Hindlimb muscle (tissue), 1 donor: Measurements from ENCODE around the gene FBXL13. TPM values are rescaled to one million over a fixed set of nuclear protein-coding genes. Genes with fewer than 3 reads are reported as not detected.

Experiments
- DNase-seq: peaks from one replicate; pipeline ENCODE4 v3.0.0-alpha.2; 2013
- polyA plus RNA-seq: library from polyadenylated mRNA; unstranded; fragments of 120-200 nt; gene quantifications from one replicate; pipeline ENCODE4 v1.2.1, GENCODE V29; 2013; ENCODE audit not compliant: insufficient read length

The FBXL13 gene
- polyA plus RNA-seq, 1 donor, result 0.76 TPM

DNA sequence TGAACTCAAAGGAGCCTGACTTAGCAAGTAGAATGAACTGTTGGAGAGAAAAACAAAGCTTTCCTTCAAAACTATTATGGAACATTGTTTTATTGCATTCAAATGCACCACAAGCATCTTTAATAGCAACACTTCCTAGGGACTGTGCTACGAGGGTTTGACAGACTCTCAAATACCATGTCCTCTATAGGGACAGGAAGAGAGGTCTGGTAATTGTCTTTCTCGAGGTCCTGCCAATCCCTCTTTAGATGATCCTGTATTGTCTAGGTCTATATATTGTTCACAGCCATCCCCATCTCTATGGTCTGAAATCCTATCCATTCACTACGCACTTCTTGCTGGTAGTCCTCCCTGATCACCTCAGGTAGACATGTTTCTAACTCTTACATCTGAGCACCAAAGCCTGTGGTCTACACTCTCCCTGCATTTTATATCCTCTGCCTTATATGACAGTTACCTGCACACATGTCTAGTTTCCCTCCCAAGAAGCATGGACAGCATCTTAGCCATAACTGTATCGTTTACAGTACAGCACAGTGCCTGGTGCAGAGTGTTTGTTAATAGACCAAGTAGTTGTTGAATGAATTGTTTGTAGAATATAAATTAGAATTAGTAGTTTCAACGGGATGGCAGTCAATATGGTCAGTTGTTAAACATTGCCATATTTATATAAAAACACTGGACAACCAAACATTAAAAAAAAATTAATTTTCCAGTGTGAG is 183.5 kb downstream of the FBXL13 start:
- no peak for DNase-seq

DNA sequence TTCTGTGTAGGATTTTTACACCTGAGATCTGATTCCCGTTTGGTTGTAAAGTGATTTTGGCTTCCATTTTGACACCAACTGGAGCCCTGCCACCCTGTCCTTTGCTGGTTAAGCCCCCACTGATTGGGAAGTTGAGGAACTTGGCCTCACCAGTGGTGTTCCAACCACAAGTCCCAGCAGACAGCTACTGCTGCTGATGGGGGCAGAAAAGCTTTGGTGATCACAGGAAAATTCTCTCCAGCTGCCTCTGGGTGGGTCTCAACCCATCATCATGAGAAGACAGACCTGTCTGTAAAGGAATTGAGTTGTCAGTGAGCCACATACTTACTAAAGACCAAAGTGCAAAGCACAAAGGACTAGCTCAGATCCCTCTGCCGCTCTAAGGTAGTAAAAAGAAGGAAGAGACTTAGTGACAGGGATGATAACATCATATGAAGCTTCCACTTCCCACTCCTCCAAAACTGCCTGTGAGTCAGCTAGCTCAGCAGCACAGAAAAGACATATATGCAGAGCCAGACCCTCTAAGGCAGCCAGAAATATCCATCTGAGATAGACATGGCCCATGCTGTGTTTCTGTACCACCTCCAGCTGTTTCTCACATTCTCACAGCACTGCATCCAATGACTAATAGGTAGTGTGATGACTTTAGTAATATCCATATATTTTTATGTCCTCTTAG is 184.2 kb downstream of the FBXL13 start:
- peak; percentile 58 for DNase-seq

DNA sequence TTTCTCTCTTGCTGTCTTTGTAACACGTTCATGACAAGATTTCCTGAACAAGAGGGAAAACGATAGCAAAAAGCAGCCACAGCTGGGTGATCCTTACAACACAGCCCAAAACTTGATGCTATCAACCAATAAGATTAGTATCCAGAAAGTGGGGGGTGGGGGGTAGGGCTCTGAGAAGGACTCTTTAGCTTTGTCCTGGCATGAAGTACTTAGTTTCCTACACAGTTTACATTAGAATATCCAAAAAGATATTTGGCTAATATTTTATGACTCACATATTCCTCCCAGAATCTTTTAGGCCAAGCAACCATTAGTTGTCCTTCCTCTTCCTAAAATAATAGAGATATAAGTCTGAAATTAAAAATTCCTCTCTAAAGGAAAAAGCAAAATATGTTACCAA is 184.7 kb downstream of the FBXL13 start:
- DNase-seq, result no peak

DNA sequence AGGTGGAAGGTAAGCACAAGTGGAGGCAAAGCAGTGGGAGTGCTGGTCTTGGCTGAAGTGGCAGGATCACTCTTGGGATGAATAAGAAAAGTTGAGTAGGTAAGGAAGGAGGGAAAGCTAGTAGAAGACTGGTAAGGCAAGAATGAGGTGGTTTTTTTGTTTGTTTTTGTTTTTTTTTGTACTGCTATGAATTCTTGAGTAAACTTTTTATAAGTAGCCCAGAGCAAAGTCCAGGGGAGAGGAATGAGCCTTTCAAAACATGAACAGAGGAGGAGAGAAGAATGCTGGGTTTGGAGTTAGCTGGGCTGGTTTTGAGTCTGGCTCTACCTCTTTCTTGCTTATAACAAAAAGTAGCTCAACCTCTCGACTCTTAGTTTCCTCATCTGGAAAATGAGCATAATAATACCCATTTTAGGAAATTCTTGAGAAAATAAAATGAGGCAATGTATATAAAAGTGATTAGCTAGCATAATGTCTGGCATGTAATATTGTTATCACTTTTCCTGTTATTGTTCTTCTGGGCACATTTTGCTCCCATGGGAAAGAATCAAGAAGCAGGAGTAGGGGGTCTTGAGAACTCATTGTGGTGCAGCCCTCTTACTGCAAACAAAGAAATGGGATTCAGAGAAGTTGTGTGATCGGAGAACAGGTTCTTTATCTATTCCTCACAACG is 185.9 kb downstream of the FBXL13 start:
- no peak for DNase-seq

DNA sequence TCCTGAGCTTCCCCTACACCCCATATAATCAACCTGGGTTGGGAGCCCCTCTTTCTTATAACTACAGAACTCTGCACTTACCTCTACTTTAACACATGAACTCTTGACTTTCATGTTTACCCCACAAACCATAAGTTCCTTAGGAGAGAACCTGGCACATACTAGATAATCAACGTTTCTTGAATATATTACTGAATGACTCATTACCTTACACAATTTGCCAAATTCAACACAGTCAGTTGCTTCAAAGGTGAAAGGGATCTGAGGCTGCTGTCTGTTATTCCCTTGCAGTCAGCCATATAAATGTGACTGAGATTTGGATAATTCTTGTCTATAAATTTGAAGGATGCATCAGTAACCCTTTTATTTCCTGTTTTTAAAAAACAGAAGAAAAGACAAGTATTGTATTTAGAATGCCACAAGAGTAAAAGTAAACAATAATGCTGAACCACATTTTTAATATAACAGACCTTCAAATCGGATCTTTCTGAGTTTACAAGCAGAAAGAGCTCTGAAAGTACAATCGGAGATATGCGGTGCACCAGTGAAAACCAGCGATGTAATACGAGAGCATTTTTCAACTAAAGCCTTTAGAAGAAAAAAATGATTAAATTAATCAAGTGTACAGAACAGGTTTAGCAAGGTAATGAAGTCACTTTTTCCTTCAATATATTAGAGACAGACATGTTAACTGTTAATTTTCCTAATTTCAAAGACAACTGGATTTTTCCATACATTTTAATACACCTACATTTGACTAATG is 191.3 kb downstream of the FBXL13 start:
- DNase-seq, result no peak

DNA sequence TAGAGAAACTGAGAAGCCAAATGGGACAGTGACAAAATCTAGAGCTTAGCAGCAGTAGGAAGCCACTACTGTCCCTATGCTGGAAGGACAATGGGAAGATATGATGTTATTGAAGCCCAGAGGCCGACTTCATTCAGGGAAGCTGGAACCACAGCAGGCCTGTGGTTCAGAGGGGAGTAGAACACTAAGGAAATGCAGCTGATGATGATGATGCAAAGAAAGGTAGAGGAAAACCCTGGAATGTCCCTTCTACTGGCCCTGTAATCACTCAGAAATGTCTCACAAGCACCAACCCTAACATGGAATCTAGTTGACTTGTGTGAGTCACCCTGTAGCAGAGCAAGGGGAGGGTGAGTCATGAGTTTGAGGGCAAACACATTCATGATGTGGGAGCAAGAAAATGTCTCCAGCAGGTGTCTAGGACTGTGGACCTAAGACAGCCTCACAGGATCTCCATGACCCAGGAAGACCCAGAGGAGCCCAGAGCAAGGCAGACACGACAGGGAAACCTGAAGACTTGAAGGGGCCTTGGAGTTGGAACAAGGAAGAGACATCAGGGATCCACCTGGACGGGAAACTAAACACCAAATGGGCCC is 198.8 kb downstream of the FBXL13 start:
- DNase-seq, result no peak

DNA sequence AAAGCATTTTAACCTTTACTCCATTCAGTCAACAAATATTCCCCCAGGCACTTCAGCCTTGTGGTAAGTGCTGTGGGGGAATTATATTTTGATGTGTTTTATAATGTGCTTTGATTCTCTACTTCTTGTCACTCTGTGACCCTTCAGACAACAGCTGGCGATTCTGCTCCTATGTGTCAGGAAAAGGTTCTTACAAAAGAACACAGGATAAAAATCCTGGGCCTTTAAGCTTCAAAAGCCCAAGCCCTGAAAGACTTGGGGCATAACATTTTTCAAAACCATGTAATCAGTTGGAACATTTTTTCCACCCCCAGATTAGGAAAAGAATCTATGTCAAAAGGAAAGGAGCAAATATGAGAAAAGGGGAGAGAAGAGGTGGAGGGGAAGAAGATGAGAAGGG is 199.6 kb downstream of the FBXL13 start:
- DNase-seq, result no peak

DNA sequence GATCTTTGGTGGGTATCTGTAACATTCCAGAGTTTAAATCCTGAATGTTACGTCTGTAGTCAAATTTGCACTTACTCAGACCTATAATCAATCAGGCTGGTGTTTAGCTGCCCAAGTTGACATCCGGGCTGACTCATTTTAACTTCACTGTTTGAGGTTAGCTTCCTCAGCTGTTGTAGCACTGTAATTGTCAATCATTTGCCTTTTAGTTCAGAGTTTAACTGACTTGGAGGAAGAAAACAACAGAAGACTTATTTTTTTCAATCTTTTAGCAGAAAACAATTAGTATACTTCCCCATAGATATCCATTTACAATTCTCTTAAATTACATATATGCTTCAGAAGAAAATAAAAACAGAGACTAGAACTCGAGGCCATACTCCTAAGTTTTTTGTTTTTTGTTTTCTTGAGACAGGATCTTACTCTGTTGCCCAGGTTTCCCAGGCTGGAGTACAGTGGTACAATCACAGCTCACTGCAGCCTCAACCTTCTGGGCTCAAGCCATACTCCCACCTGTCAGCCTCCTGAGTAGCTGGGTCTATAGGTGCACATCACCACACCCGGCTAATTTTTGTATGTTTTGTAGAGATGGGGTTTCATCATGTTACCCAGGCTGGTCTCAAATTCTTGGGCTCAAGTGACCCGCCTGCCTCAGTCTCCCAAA is 200.3 kb downstream of the FBXL13 start:
- DNase-seq, result no peak

DNA sequence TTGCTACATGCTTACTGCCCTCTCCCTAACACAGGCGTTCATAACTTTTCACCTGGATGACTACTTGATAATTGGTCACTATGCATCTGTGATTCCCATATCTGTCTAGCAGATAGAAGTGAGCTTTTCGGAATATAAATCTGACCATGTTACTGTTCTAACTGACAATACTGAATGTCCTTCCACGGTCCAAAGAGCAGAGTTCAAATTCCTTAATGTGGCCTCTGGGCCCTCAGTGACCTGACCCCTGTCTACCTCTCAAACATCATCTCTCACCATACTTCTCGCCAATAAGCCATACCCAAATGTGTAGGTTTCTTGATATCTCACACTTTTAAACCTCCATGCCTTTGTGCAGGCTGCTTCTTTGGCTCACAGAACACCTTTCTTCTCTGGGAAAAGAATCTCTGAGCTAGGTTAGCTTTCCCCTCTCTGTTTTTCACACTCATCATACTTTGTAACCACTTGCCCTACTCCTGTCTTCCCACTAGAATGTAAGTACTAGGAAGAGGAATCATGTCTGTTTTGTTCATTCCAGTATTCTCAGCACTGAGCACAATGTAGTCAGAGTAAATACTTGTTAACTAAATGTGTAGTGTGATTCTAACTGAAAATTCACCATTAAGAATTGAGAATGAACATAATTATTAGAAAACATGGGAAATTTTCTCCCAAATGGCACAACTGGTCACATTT is 201.0 kb downstream of the FBXL13 start:
- no peak for DNase-seq

DNA sequence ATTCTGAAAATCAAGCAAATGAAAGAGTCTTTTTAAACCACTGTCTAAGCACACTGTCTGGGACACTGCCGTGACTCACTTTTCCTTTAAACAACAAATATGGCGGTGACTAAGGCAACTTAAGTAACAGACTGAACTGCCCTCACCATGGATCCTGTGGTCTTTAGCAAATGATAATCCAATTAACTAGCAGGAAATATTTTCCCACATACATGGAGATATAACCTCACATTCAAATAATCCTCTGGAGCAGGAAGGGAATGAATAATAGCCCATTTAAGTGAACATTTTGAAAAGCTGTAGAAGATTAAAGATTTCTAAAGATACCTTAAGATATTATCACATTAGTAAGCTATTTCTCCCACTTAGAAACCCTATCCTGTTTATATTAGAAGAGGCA is 202.1 kb downstream of the FBXL13 start:
- no peak for DNase-seq

DNA sequence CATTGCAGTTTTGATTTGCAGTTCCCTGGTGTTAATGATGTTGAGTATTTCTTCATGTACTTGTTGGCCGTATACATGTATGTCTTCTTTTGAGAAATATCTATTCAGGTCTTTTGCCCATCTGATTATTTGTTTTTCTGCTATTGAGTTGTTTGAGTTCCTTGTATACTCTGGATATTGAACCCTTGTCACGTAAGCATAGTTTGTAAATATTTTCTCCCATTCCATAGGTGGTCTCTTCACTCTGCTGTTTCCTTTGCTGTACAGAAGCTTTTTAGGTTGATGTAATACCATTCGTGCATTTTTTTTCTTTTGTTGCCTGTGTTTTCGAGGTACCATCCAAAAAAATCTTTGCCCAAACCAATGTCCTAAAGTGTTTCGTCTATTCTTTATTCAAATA is 205.4 kb downstream of the FBXL13 start:
- no peak for DNase-seq

DNA sequence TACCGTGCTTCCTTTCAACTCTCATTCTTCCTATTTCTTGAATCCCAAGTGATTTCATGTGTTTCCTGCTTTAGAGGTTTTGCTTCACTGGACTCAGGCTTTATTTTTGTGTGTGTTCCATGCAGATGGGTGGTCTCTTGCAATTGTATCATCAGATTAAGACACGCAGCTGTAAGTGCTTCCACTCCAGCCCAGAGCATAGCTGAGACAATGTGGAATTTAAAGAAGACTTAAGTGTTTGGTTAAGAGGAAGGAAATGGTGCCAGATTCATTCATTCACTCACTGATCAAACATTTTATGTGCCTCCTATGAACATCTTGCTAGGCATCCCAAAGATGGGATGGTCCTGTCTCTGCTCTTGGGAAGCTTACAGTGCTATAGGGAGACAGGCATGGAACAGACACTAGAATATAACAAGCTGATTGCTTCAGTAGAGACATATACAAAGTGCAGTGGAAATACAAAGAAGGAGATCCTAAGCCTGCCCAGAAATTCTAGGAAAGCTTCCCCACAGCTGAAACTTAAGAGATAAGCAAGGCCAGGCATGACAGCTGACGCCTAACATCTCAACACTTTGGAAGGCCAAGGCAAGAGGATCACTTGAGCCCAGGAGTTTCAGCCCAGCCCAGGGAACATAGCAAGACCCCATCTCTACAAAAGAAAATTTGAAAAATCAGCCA is 207.9 kb downstream of the FBXL13 start:
- no peak for DNase-seq

DNA sequence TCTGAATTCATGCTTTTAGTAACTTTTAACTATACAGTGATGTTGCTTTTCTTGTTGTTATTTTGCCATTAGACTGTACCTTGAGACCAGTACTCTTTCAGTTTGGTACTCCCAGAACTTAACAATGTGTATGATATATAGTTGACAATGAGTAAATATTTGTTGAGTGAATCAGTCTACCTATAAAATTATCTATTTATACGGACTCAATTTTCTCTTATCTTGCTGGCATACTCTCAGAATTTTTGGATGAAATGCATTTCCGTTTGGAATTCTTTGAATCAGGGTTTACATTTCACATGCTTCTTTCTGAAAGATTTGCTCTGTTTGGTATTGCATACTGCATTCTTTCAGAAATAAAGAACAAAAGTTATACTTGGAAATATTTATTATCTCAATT is 209.6 kb downstream of the FBXL13 start:
- DNase-seq, result no peak

DNA sequence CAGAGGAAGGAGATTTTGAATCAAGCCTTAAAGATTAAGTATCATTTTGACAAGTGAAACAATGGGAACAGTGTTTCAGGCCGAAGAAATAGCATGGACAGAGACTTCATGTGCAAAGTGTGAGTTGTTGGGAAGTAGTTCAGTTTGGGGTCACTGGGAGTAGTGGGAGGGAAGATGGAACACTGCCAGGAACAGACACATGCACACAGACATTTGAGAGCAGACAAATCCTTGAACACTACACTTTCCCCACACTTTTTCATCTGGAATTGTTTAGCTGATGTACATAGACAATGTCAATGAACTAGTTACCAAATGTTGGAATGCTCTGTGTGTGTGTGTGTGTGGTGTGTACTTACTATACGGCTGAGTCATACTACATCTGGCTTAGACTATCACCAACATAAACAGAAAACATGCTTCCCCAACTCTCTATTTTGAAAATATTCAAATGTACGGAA is 214.2 kb downstream of the FBXL13 start:
- peak; percentile 77 for DNase-seq

DNA sequence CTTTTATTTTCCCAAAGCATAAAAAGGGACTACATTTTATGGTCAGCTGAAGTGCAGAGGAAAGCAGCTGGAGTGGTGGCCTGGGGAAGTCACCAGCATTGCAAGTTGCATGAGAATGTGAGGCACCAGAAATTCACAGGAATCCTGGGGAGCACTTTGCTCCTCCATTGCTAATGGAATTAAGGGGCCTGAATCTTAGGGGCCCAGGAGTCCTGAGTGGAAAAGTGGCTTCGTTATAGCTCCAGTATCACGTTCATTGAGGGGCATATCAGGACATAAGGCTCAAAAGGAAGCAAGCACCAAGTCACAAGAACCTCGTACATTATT is 214.8 kb downstream of the FBXL13 start:
- DNase-seq, result no peak

DNA sequence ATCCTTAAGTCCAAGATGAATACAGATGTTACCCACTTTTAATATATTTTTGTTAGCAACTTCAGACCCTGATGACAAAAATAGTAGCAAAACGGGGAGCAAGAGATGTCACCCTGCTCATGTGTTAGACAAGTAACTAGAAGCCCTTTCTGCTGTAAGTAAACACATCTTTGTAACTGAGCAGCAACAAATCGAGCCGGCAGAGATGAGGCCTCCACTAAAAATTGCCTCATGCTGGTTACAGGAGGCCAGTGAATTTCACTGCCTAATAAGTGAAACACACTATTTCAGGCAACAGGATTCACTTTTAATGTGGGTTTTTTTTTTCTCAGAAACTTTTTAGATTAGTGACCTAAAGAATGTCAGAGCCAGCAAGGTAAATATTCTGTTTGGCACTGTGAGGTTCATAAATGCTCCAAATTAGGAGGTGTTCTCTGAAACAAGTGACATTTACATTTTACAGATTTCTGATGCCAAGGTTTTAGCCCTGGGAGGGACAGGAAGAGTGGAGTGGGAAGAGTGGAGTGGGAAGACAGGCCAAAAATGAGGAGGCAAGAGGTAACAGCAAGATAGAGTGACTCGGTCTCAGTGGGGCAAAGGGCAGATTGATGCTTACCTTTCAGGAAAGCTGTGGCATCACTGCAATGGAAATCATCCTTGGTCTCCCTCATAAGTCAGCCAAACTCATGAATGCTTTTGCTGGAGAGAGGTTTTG is 215.4 kb downstream of the FBXL13 start:
- no peak for DNase-seq

DNA sequence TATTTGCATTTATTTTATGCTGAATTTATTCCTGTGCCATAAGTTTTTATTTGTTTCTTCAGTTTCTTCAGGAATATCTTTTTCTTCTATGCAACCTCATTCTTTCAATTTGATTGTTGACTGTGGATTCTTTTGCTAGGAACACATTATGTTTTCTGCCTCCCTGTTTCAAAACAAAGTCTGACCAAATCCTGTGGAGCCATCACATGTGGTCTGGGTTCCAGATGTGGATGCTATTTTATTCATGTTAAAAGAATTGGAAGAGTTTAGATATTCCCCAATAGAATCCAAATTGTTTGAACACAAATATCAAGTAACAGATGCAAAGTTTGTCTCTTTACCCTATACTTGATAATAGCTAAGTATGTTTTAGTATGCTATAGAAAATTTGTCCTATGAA is 218.6 kb downstream of the FBXL13 start:
- DNase-seq, result no peak

DNA sequence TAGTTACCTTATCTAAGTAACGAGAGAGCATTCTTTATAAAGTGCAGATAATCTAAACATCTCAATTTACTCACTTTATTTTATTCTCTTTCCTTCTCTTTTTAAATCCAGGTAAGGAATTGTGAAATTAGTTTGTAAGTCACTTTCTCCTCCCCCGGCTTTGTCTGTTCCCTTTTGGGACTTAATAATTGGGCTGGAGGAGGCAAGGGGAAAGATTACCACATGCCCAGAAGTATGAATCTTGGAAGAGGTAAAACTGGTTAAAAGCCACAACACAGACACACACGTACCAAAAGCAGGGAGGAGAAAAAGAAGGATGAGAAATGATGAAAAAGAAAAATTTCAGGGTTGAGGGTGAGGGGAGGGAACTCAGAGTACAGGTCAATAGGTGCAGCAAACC is 225.1 kb downstream of the FBXL13 start:
- DNase-seq, result no peak

DNA sequence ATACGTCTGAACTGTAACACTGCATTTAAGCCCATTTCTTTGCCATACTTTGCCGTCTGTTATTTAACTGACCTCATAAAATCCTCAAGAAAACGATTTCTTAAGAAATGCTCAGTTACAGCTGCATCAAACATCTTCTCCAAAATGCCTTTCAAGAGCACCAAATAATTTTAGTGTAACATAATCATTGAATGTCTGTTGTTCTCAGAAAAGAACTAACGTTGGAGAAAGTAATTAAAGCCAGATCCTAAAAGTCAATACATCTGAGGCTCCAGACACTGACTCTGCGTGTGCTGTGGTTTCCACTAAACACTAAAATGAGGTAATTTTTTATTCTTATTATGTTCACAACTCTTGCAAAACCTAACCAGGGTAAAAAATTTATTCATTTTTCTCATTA is 225.5 kb downstream of the FBXL13 start:
- DNase-seq, result no peak

DNA sequence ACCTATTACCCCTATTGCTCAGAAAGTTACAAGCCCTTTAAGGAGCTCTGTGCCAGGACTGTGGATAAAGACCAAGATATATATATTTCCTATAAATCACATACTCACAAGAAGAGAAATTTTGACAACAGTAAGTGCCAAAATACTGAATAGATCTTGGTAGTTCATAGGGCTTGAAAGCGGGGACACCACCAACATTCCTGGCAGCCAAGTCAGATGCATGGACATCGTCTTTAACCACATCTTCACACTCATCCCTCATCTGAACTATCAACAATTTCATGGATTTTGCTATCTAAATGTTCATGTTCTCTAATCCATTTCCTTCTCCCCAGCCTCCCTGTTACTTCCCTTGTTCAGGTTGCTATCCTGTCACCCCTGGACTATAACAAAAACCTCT is 229.2 kb downstream of the FBXL13 start:
- DNase-seq, result no peak
